GM12874 (cell line): ENCODE results near the gene ART4.

Experiments
- TF ChIP-seq, protein P1 (sequence below): IDR thresholded peaks from 2 replicates; pipeline ENCODE4 v1.5.1; 2011; ENCODE audit warnings: low read depth, mild to moderate bottlenecking, control low read depth, low read length, moderate library complexity; ENCODE audit not compliant: insufficient read depth

Gene ART4

GRCh38 chr12:14810953-14811483 lies 32.3 kb downstream of the ART4 start:
- TF ChIP-seq, protein P1, sequence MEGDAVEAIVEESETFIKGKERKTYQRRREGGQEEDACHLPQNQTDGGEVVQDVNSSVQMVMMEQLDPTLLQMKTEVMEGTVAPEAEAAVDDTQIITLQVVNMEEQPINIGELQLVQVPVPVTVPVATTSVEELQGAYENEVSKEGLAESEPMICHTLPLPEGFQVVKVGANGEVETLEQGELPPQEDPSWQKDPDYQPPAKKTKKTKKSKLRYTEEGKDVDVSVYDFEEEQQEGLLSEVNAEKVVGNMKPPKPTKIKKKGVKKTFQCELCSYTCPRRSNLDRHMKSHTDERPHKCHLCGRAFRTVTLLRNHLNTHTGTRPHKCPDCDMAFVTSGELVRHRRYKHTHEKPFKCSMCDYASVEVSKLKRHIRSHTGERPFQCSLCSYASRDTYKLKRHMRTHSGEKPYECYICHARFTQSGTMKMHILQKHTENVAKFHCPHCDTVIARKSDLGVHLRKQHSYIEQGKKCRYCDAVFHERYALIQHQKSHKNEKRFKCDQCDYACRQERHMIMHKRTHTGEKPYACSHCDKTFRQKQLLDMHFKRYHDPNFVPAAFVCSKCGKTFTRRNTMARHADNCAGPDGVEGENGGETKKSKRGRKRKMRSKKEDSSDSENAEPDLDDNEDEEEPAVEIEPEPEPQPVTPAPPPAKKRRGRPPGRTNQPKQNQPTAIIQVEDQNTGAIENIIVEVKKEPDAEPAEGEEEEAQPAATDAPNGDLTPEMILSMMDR: 0 out of 2 replicates have a peak, but pooled peaks have one; percentile 1

GRCh38 chr12:14810167-14810952 lies 33.0 kb downstream of the ART4 start:
- TF ChIP-seq, protein P1: no peak

DNA sequence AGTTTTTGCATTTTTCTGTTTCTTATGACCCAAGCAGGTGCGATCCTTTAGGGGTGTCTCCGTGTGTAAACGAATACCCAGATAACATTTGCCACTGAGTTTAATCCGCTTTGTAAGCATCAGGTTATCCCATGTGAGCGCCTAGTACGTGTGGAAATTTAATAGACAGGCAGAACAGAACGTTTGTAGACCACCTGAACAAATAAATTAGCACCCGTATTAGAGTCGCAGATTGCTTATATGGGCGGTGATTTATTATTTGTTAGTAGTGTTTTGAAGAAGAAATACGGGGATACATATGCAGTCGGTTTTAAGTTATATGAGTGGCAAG lies 39.5 kb downstream of the ART4 start:
- TF ChIP-seq, protein P1: no peak

- TF ChIP-seq, protein P1: no peak
These were observed 40.1 kb downstream of the ART4 start, which contains the start of the genes C12orf60 and WBP11 for GRCh38 chr12:14803011-14803829. Gene C12orf60 (plus strand): TSS chr12:14803670. CDS start chr12:14822936, 19,266 bp downstream. Gene WBP11 (minus strand): TSS chr12:14803478. CDS start chr12:14801383, 2,095 bp downstream.

- TF ChIP-seq, protein P1: no peak
These were observed 40.7 kb downstream of the ART4 start for GRCh38 chr12:14802721-14803010.

DNA sequence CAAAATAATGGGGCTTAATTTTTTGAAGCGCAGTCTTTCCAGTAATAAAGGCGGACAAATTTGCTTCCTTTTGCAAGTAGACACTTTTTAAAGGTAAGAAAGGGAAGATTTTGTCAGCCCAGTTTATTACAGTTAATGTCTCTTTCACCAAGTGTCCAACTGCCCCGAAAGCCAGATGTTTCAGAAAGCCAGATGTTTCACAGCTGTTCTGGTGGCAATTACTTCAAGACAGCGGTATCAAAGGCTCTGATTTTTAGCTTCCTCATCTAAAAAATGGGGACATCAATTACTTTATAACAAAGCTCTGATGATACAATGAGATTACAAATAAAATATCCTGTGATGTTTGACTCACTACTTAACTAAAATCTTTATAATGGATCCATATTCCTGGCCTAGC lies 41.1 kb downstream of the ART4 start:
- TF ChIP-seq, protein P1: no peak

- TF ChIP-seq, protein P1: no peak
These were observed 48.3 kb downstream of the ART4 start for GRCh38 chr12:14795028-14795448.
